GM23248 (cell line): Measurements from ENCODE around the gene C1QTNF6.

ENCODE experiments used
- EZH2 ChIP-seq: fragments of 200-600 bp; sonication (generic); IDR thresholded peaks from 2 replicates; pipeline ENCODE4 v1.6.1; 2018; ENCODE audit warnings: antibody characterized with exemption, mild to moderate bottlenecking; ENCODE audit not compliant: insufficient read depth, poor library complexity, severe bottlenecking
- EZH2phosphoT487 ChIP-seq: fragments of 200-600 bp; sonication (generic); IDR thresholded peaks from 2 replicates; pipeline ENCODE4 v1.6.1; 2018; ENCODE audit warnings: antibody characterized with exemption, moderate library complexity, mild to moderate bottlenecking, low read depth; ENCODE audit not compliant: insufficient read depth

DNA sequence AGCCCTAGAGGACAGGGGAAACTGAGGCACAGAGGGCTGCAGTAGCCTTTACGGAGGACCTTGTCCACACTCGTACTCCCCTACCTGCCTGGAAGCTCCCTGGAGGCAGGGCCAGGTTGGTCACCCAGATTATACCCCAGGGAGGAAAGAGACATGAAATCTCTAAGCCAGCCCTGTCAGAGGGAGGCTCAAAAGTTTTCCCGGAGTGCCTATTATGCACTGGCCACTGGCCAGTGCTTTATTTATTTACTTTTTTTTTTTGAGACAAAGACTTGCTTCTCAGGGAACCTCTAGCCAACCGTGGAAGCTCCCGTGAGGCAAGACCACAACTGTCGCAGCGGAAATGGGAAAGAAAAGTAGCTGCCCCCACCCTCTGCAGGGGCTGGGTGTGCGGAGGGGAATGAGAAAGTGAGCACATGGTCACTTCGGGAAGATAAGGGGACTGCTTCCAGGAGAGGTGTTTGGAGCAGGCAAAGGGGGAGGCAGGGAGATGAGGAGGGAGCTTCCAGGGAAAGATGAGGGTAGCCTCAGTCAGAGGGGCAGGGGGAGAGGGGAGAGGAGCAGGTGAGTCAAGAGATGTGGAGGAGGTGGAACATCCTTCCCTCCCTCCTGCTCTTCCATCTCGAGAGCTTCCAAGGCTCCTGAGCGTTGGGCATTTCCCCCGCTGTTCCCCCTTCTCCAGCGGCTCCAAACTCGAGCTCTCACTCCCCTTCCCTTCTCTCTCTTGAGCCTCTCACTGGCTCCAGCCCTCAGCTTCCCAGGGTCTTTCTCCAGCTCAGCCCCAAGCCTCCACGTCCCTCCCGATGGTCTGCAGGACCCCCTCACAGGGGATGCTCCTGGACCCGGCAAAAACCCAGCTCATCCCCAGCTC is 42.6 kb downstream of the C1QTNF6 start:
- TF ChIP-seq EZH2: no peak
- TF ChIP-seq EZH2phosphoT487: no peak
